Ureter (tissue), 1 donor: ENCODE results near the gene OR6C70. TPM values are rescaled to one million over a fixed set of nuclear protein-coding genes. Genes with fewer than 3 reads are reported as not detected.

Source experiments
- total RNA-seq: library from RNA; stranded (reverse); gene quantifications from one replicate; pipeline ENCODE4 v1.2.4, GENCODE V29; 2023
- donor health status: DM: yes; HTN: yes; CAD: no.

Gene OR6C70
- total RNA-seq, 1 donor from 2014 or later, result not detected

Other genes starting within 250 kb of the OR6C70 start
- gene OR10A7, start 249.1 kb downstream of the OR6C70 start, total RNA-seq, result not detected
- not detected for gene OR6C74, start 225.5 kb downstream of the OR6C70 start, total RNA-seq
- not detected for gene OR6C6, start 173.6 kb downstream of the OR6C70 start, total RNA-seq
- gene OR6C1, start 155.8 kb downstream of the OR6C70 start, total RNA-seq, result not detected
- gene OR6C3, start 139.4 kb downstream of the OR6C70 start, total RNA-seq, result not detected
- not detected for gene OR6C75, start 107.2 kb downstream of the OR6C70 start, total RNA-seq
- not detected for gene OR6C65, start 69.6 kb downstream of the OR6C70 start, total RNA-seq
- not detected for gene OR6C76, start 43.9 kb downstream of the OR6C70 start, total RNA-seq
- 1.2 TPM for gene OR6C2, start 26.1 kb downstream of the OR6C70 start, total RNA-seq
- gene OR6C68, start 22.2 kb upstream of the OR6C70 start, total RNA-seq, result not detected
- gene OR6C4, start 79.5 kb upstream of the OR6C70 start, total RNA-seq, result not detected
- not detected for gene OR2AP1, start 102.3 kb upstream of the OR6C70 start, total RNA-seq
- not detected for gene OR10P1, start 166.8 kb upstream of the OR6C70 start, total RNA-seq
- 99.7 TPM for gene ITGA7, start 237.8 kb upstream of the OR6C70 start, total RNA-seq
- gene BLOC1S1, start 245.9 kb upstream of the OR6C70 start, total RNA-seq, result 105 TPM